MV-4-11 (cell line): ENCODE measurements around the gene NFATC1.

Experiments
- DNase-seq: peaks from one replicate; lab custom pipeline; 2025; lab: John Stamatoyannopoulos, UW

NFATC1 gene

DNA sequence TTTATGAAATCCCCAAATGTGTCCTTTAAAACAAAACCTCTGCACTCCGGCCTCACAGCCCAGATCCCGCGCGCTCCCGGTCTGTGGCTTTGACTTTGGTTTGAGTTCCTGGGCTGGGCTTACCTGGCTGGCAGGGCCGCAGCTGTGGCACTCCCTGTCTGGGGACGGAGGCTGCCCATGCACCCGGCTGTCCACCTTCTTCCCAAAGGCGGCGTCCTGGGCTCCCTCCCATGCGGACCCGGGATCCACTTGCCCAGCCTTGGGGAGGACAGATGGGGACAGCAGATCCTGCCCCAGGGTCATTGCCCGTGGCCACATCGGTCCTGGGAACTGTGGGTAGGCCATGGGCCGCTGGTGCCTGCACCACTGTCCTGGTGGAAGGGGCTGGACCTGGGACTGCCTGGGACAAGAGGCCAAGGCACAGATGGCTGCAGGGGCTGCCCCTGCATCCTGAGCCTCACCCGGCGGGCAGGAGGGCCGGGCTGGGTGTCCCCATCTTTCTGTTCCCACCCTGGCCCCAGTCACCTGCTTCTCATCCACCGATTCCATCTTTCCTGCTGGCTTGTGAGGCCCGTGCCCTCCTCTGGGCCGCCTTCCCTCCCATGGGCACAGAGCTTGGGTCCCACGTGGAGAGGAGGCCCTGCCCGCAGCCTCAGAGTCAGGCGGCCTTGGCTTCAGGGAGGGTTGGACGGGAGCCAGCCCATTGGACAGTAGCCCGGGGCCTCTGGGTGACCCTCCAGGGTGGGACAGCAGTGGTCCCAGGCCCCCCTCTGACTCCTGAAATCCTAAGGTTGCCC is 27.7 kb downstream of the NFATC1 start:
- no peak for DNase-seq

DNA sequence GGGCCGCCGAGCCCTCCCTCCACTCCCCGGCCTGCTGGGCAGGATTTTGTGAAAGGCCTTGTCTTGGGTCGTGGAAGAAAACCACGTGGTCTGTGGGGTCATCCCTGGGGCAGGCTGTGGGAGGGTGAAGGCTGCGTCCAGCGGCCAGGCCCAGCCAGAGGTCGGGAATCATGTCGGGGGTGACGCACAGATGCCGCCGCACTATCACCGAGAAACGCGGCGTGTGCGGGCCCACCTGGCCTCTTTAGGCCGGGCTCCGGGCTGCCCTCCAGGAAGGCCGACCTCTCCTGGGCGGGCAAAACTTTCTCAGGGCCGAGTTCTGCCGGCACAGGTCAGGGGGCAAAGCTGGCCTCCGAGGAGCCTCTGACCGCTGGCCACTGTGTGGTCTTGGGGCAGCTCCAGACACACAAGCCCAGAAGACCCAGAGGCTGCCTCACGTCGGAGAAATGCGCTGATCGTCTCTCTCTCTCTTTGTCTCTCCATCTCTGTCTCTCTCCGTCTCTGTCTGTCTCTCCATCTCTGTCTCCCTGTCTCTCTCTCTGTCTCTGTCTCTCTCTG is 28.4 kb downstream of the NFATC1 start:
- no peak for DNase-seq

DNA sequence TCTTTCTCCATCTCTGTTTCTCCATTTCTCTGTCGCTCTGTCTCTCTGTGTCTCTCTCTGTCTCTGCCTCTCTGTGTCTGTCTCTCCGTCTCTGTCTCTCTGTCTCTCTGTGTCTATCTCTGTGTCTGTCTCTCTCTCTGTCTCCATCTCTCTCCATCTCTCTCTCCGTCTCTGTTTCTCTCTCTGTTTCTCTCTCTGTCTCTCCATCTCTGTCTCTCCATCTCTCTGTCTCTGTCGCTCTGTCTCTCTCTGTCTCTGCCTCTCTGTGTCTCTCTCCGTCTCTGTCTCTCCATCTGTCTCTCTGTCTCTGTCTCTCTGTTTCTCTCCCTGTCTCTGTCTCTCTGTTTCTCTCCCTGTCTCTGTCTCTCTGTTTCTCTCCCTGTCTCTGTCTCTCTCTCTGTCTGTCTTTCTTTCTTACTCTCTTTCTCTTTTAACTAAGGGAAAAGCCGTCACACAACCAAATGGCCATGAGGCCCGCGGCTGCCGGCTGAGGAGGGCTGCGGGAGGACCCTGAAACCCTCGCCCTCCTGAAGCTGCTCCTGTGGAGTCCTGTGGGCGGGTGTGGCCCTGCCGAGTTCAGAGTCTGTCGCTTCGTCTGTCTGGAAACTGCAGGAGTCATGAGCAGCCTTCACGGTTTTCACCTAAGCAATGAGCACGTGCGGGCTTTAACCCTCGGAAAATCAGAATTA is 29.3 kb downstream of the NFATC1 start:
- no peak for DNase-seq

DNA sequence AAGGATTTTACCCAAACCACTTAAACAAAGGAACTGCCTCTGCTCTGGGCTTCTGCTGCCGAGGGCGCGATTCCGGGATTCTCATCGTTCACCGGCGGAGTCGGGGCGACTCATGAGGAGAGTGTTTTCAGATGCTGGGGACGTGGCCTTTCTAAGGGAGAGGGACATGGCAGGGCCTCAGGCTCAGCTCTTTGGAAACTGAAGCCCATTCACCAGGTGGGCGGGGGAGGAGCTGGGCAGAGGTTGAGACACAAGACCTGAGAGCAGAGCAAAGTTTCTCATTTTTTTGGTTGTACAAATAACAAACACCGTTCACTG is 29.8 kb downstream of the NFATC1 start:
- no peak for DNase-seq

DNA sequence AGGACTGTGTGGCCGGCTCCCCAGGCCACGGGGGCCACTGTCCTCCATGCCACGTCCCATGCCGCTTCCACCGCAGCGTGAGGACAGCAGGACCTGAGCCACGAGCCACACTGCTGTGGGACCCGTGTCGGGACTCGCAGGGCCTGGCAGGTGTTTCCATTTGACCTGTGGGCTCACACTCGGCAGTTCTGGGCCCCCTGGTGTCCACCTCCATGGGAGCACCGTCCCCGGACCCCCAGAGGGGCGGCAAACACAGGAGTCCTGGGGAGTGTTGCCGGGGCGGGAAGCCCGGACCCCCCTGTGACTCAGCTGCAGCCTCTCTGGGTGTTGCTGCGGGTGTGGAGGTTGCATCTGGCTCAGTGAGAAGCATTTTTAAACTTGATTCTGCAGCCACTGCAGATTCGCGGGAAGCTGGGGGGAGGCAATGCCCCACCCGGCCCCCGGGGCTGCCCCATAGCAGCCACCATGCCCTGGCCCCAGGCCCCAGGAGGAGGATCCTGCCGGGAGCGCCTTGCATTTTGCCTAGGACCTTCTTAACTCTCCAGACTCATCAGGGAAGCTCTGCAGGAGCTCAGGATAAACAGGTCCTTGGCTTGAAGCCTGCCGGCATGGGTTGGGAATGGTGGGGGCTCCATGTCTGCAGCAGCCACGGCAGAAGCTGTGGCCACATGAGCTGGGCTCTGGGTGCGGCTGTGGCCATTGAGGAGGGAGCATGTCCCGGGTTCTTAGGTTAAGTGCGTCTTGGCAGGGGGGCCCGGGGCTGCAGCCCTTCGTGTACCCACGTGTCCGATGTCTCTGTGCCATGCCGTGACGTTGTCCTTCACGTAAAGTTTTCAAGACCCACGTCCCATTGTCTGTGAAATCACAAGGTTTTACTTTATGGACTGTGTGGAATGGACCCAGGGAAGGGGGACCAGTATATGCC is 30.9 kb downstream of the NFATC1 start:
- no peak for DNase-seq

DNA sequence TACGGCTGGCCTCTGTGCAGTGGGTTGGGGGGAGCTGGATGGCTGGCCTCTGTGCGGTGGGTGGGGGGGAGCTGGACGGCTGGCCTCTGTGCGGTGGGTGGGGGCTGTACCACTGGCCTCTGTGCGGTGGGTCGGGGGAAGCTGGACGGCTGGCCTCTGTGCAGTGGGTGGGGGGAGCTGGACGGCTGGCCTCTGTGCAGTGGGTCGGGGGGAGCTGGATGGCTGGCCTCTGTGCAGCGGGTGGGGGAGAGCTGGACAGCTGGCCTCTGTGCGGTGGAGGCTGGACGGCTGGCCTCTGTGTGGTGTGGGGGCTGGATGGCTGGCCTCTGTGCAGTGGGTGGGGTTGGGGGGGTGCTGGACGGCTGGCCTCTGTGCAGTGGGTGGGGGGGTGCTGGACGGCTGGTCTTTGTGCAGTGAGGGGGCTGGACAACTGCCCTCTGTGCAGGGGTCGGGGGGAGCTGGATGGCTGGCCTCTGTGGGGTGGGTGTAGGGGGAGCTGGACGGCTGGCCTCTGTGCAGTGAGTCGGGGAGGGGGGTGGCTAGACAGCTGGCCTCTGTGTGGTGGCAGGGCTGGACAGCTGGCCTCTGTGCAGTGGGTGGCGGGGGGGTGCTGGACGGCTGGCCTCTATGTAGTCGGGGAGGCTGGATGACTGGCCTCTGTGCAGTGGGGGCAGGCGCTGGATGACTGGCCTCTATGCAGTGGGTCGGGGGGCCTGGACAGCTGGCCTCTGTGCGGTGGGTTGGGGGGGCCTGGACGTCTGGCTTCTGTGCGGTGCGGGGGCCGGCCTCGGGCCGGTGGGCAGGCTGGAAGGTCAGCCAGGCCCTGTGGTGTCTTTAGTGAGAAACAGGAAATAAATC is 31.9 kb downstream of the NFATC1 start:
- DNase-seq = no peak

DNA sequence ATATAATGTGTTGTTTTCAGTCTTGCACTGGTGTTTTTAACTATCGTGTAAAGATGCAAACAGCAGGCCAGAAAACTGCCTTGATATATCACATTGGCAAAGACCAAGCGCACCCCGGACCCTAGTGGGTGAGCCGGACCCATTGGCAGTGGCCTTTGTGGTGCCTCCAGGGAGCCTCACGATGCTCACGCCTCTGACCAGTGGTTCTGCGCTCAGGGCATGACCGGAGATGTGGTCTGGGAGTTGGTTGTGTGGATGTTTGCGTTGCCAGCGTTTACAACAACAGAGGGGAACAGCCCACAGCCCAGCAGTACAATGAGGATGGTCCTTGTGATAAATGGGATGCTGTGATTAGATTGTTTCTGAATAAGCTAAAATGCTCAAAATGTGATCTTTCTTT is 32.6 kb downstream of the NFATC1 start:
- DNase-seq = no peak

DNA sequence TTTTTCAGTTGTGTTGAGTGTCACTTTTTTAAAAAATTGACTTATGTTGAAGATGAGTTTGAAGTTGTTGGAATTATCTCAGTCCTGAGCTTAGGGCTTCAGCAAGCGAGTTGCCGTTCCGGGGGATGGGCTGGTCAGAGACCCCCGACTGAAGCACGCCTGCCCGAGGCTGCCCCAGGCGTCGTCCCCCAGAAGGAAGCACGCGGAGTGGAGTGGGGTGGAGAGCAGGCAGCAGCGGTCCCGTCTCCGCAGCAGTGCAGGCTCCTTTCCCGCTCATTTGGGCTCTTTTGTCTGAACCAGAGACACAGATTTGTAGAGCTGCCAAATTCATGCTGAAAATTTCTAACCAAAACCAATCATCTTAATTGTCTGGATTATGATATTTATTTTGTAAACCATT is 33.7 kb downstream of the NFATC1 start:
- DNase-seq = no peak

DNA sequence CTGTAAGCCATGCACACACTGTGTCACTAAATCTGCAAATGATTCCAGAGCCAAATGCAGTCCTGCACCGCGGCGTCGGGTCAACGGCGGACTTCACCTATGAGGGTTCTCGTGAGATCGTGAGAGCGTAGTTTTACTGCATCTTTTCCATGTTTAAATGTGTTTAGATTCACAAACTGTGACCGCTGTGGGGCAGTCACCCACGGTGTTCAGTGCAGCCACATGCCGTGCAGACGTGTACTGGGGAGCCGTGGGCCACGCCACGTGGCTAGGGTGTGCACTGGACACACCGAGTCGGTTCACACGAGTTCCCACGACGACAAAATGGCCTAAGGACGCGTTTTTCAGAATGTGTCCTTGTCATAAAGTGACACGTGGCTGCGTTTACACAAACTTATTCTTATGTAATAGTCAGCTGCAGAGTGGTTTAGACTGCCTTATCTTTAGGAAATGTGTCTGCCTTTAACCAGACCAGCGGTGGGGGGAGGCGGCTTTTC is 34.1 kb downstream of the NFATC1 start:
- peak; percentile 75 for DNase-seq

DNA sequence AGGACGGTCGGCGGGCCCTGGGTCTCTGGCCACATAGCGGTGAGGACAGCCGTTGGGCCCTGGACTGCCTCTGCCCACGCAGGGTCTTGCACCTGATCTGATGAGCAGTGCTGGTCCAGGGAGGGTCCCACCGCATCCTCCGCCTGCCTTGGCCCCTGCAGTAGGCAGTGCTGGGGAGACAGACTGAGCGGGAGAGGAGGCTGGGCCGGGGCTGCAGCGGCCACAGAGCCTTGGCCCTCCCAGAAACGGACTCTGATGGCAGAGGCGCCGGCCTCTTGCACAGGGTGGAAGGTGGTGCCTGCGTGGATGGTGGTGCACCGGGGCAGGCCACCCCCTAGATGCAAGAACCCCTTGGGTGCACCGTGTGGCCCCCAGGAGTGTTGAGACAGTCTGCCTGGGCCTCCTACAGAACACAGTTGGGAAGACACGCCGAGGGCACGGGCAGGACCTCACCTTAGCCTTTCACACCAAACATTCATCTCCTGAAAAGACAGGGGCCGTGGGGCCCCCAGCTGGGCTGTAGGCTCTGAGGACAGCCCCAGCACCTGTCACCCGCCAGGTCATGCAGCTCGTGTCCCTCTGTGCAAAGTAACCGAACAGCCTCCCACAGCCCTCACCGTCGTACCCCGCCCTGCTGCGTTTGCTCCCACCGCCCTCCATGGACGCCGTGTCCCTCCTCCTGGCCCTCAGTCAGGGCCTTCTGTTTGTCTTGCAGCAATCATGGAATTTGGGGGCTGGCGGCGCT is 36.8 kb downstream of the NFATC1 start:
- DNase-seq = no peak

DNA sequence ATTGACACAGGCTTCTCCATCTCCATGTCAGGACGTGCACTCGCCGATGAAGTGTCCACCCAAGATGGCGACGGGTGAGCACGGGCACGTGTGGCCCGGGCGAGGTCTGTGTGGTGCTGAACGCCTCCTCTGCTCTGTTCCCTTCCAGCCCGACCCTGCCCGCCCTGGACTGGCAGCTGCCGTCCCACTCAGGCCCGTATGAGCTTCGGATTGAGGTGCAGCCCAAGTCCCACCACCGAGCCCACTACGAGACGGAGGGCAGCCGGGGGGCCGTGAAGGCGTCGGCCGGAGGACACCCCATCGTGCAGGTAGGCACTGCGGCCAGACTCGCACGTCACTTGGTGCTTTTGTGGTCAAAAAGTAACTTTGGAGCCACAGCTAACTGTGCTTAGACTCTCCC is 37.7 kb downstream of the NFATC1 start:
- DNase-seq = no peak

DNA sequence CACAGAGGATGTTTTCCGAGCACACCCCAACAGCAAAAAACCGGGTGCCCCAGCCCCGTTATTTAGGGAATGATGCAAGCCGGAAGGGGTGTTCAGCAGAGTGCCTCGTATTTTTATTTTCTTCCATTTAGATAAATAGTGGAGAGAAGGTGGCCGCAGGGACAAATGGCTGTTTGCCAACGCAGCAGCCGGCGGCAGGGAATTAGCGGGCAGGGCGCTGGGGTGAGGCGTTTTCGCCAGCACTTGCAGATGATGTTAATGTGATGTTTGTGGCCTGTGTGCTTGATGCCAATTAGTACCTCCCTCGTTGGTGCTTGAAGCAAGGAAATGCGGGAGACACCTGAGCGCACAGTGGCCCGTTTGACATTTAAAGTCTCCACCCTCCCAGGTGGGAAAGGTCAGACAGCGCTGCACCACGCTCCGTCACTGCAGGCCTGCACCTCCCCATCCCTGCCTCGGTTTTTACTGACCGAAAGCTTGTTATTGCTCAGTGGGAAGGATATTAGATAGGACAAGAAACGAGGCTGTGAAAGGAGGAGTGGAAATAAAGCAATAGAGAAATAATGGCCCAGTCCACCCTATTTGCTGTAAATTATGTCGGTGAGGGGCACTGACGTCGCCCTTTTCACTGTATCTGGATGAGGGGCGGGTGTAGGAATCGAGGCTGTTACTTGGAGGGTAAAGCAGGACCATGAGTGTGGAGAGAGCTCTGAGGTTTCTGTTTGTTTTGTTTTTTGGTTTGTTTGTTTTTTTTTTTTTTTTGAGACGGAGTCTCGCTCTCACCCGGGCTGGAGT is 39.1 kb downstream of the NFATC1 start:
- DNase-seq = no peak

DNA sequence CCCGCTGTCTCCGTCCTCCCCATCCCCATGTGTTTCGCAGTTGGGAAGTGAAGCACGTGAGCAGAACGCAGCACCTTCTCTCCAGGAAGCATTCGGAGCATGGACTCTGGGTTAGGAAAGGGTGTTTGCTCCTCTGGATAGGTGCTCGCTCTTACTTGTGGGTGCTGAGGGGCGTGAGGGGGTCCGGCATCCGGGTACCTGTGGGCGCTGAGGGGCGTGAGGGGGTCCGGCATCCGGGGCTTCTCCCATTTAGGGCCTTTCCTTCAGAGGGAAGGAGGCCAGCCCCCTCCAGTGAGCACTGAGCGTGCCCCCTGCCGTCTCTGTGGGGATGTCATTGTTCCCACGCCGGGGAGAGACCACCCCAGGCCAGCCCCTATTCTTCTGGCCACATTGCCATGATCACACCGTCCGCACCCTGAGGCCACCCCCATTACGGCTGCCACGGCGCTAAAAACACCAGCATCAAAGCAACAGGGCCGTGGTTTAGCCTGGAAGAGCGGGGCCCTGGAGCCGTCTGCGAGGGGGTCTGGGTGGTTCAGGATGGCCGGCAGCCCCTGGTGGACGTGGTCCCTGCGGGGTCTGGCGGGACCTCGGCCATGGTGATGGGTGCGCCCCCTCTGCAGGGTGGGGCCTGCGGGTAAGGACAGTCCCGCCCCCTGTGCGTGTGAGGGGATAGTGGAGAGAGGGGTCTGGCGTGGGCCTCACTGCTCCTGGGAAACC is 41.0 kb downstream of the NFATC1 start:
- DNase-seq = no peak

DNA sequence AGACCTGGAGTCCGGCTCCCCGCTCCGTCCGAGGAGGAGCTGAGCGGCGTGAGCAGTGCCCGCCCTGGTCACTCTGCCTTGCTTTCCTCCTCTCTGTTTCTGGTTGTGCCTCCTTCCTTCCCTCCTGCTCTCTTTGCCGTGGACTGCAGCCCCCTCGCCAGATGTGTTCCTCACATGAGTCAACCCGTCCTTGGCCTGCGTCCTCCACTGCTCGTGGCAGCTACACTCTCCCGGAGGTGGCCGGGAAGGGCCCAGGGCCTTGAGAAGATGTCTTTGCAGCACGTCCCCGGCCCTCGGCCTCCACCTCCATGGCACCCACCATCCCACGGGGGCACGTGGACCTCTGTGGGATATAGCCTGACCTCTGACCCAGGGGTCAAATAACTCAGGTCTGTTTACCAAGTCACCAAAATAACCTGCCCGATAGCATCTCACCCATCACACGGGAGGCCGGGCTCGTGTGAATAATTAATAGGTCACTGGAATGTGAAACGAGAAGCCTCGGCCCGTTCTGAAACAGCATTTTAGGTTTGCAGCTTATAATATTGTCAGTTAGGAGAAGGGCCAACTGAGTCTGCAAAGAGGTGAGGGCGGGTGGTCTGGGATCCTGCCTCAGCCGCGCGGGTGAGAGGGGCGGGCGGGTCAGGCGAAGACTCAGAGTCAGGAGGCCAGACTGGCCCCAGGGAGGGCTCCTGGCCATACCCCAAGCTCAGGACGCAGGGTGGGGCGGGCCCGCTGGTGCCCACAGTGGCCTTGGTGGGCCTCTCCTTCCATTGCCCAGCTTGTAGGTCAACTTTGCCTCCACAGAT is 42.6 kb downstream of the NFATC1 start:
- no peak for DNase-seq

DNA sequence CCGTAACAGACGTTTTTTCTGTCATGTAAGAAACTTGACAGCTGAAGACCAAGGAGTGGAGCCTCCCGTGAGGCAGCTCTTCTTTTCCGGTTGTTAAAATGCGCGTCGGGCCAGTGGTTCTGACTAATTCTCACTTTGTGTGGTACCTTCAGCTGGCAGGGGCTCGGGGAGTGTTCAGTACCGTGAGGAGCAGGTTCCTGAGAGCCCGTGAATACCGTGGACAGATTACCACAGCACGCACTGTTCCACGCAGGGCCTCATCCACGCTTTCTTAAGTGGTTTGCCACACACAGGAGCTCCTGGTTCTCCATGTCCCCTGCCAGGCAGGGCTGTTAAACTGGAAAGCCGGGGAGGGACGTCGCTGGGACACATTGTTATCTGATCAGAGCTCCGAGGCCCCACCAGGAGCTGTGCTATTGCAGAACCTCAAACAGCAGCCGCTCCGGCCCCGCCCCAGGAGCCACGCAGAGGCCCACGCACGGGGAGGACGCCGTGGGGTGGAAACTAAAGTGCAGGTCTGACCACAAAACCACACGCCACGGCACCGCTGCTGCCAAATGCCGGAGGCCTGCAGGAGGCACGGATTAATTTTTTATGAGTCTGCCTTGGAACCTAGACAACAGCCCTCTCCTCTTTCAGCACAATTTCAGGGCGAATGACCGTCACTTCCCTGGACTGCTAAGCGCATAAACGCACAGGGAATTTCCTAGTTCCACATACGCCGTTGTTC is 43.3 kb downstream of the NFATC1 start:
- peak; percentile 32 for DNase-seq

DNA sequence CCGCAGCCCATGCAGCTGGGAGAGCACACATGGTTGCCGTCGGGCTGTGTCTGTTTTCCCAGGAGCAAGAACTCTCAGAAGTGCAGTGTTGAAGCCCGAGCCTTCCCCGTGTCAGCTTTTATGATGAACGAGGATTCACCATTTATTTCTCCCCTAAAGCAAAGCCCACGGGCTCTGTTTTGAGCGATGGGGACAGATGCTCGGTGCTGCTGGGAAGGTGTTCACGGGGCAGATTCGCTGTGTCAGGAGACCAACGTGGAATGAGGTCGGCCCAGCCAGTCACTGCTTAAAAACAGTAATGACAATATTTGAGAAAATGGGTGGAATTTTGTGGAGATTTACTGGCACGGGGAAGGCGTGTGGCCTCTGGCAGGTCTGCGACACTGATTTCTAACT is 43.9 kb downstream of the NFATC1 start:
- DNase-seq = no peak

DNA sequence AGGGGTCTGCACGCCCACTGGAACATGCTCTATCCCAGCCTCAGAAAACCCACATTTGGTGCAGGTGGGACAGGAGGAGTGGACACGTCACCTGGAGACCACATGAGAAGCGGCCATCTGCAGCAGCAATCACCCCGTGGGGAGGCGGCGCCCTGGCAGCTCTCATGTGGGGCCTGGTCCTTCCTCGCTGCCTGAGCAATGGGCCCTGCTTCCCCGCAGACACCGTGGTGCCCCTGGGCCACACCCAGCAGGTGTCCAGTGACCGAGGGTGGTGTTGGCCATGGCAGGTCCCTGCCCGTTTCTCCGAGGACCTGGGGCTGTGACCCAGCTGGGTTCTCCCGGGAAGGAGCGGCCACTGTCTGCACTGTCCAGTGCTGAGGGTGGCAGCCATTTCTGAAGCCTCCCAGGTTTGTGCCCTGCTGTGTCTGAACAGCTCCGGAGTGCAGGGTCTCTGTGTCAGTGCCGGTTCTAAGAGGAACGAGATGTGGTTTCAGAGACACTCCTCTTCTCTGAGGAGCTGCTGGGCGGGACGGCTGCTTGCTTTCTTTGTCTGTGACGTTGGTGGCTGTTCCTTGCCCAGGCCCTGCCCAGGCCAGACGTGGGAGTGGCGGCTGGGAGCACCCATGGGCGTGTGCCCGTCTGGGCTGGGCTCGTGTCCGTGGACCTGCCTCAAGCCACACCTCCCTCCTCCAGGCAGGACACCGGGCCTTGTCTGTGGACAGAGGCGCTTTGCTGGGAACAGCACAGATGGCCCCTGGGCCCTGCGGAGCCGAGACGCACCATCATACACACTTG is 44.8 kb downstream of the NFATC1 start:
- DNase-seq = no peak
